Liver (tissue), 2 donors: Measurements from ENCODE around the gene SPIN1.

Source experiments
- CTCF ChIP-seq: fragments of 150-350 bp; IDR thresholded peaks from 2 replicates; pipeline ENCODE4 v1.5.1; 2017; ENCODE audit warnings: improper control_type of control experiment, low read depth, low read length; ENCODE audit not compliant: missing input control
- MAX ChIP-seq: IDR thresholded peaks from 2 replicates; pipeline ENCODE4 v1.6.1; 2016; ENCODE audit warnings: antibody characterized with exemption
- ZBTB33 ChIP-seq: IDR thresholded peaks from 2 replicates; pipeline ENCODE4 v1.6.1; 2016; ENCODE audit warnings: antibody characterized with exemption
- TF ChIP-seq, protein P1 (sequence below): IDR thresholded peaks from 2 replicates; pipeline ENCODE4 v1.6.1; 2016; ENCODE audit warnings: antibody characterized with exemption, mild to moderate bottlenecking
- donor health status: healthy.

- TF ChIP-seq, protein P1, sequence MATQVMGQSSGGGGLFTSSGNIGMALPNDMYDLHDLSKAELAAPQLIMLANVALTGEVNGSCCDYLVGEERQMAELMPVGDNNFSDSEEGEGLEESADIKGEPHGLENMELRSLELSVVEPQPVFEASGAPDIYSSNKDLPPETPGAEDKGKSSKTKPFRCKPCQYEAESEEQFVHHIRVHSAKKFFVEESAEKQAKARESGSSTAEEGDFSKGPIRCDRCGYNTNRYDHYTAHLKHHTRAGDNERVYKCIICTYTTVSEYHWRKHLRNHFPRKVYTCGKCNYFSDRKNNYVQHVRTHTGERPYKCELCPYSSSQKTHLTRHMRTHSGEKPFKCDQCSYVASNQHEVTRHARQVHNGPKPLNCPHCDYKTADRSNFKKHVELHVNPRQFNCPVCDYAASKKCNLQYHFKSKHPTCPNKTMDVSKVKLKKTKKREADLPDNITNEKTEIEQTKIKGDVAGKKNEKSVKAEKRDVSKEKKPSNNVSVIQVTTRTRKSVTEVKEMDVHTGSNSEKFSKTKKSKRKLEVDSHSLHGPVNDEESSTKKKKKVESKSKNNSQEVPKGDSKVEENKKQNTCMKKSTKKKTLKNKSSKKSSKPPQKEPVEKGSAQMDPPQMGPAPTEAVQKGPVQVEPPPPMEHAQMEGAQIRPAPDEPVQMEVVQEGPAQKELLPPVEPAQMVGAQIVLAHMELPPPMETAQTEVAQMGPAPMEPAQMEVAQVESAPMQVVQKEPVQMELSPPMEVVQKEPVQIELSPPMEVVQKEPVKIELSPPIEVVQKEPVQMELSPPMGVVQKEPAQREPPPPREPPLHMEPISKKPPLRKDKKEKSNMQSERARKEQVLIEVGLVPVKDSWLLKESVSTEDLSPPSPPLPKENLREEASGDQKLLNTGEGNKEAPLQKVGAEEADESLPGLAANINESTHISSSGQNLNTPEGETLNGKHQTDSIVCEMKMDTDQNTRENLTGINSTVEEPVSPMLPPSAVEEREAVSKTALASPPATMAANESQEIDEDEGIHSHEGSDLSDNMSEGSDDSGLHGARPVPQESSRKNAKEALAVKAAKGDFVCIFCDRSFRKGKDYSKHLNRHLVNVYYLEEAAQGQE, result no peak
- no peak for TF ChIP-seq CTCF
- TF ChIP-seq ZBTB33, result no peak
- no peak for TF ChIP-seq MAX
Measured at GRCh38 chr9:88372103-88372654, 16.1 kb upstream of the SPIN1 start.
